Measurements from ENCODE around the gene PRRC2C. TPM values are rescaled to one million over a fixed set of nuclear protein-coding genes. Genes with fewer than 3 reads are reported as not detected.

PRRC2C gene
- total RNA-seq, 1 donor from 2014 or later: 254 TPM

- no peak for DNase-seq (ENCODE audit: low spot score)
Measured at GRCh38 chr1:171636141-171636540, 150.8 kb downstream of the PRRC2C start.

DNA sequence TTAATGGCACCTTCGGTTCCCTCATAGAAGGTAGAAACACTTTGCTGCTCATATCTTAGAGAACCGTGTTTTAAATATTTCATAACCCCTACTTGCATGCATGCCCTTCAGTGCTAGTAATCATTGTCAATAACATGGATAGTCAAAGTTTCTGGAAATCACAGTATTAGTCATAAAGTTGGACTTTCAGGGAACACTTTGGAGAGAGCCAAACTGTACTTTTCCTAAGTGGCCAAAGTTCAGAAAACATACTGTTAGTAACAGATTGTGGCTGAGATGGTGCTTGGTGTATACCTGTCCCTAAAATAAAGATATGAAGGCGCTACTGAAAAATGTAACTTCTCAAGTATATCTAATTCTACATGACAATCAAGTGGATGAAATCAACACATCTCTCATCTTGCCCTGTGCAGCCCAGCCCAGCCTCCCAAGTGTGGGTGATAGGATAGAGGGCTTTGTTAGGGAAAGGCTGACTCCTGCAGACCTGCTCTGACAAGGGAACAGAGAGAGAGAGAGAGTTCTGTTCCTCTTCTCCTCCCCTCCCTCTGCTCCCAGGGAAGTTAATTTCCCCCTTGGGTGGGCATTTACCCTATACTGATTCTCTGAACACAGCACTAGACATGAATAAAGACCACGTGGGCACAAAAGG, 152.7 kb downstream of the PRRC2C start:
- DNase-seq (ENCODE audit: low spot score): no peak

- no peak for DNase-seq (ENCODE audit: low spot score)
Measured at GRCh38 chr1:171640225-171640624, 154.9 kb downstream of the PRRC2C start.

- DNase-seq (ENCODE audit: low spot score): no peak
Measured at GRCh38 chr1:171641076-171641864, 155.9 kb downstream of the PRRC2C start.

GRCh38 chr1:171642197-171642596, 156.9 kb downstream of the PRRC2C start:
- DNase-seq (ENCODE audit: low spot score): no peak

Other genes with a start within 250 kb of the PRRC2C start
- 0.18 TPM for gene FMO1, start 237.0 kb upstream of the PRRC2C start, total RNA-seq
- 5.1 TPM for gene FMO4, start 171.3 kb upstream of the PRRC2C start, total RNA-seq
- gene MYOCOS, start 136.7 kb downstream of the PRRC2C start, total RNA-seq: not detected
- gene MYOC, start 167.2 kb downstream of the PRRC2C start, total RNA-seq: 0.75 TPM